Dermis blood vessel endothelial cell (primary cell): ENCODE data around the gene SLC25A21. TPM values are rescaled to one million over a fixed set of nuclear protein-coding genes. Genes with fewer than 3 reads are reported as not detected.
"Not testable (repeated sequence)": the region's sequence is repeated elsewhere in the genome, so short reads cannot be mapped to it uniquely, and the experiment has no call there.

Source experiments
- DNase-seq: peaks from one replicate; pipeline ENCODE4 v3.0.0; 2010
- total RNA-seq: library from RNA; depleted of rRNA; stranded (reverse); fragments of >200 nt; gene quantifications from 2 replicates; pipeline ENCODE4 v1.2.3, GENCODE V29; 2014

SLC25A21 gene
- total RNA-seq, 1 donor from 2014 or later, result 9.7 TPM

DNA sequence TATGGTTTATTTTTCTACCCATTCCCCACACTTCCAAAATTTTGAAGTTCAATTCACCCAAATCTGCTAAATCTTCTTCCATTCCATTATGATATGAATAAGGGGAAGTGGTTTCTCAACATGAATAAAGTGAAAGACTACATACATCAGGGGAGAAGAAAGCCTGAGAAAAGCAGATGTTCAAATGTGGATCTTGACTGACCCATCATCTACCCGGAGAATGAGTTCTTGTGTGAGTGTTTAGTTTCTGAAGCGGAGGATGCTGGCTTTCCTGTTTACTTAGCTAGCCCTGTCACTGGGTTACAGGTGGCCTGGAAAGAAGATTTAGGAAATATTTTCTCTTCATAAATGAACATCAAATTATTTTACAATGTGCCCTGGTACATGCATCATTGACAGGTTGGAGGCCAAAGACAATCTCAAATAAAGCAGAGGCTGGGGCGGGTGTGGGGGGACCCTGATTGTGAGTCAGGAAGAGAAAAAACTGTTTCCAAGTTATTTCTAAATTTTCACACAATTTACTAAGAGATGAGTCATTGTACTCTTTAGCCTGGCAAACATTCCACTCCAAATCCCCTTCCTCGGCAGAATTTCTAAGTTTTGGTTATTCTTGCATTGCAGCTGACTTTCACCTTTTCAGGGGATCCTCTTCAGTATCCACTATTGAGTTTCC lies 135.6 kb downstream of the SLC25A21 start:
- peak; percentile 15 for DNase-seq

DNA sequence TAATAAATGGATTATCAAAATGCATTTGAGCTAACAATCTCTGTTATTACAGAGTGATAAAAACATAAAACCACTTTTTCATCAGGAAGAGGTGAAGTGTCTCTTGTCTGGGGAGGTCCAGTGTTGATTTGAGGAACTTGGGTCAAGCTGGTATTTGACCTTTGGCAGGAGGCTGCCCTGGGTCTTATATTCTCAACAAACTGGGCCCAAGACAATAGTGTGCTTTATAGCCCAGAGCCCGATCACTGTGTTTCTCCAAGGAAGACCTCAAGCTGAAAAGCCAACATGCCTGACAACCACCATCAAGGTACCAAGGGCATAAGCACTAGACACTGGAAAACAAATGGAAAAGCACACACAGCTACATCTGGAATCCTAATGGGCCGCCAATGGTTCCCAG lies 137.0 kb downstream of the SLC25A21 start:
- peak; percentile 21 for DNase-seq

DNA sequence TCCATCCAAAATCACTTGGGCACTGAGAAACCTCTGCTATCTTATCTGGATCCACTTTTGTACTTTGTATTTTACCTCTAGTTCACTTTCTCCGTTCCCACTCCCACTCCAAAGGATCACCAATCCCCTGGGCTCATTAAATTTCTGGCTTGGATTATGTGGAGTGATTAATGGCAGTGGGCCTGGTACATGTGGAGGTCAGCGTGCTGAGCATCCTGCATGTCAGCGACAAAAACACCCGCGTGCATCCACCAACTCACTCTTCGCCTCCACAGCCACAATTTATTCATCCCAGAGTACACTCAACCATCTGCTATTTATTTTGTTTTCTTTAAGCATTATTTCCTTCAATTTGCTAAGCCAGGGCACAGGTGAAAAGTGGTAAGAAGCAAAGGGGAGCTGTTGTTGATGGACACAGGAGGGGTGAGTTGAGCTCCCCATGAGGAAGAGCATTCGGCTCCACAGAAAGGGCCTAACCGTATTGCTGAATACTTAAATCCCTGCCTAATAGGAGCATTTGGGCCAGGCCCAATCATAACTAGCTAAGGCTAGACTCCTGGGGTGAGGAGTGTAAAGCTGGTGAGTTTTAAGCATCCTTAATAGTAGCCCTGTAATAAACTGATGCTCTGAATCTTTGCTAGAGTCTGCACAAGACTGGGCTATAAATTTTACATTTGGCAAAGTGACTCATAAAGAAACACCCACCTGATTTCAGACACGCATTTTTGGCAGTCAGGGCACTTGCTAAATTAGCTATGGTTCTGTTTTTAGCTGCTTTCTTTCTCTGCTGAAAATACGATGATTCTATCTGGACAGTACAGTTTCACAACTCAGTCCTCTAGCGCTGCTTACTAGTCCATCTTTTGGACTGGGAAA lies 137.8 kb downstream of the SLC25A21 start:
- DNase-seq, result no peak

DNA sequence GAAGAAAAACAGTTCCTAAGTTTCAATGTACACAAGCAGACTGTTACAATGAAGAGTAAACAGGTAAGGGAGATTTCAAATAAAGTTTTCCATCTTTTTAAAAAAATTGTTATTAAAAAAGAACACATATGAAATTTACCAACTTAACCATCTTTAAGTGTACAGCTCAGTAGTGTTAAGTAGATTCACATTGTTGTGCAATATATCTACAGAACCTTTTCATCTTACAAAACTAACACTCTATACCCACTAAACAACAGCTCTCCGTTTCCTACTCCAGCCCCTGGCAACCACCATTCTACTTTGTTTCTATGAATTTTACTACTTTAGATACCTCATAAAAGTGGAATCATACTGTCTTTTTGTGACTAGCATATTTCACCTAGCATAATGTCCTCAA lies 139.5 kb downstream of the SLC25A21 start:
- no peak for DNase-seq

DNA sequence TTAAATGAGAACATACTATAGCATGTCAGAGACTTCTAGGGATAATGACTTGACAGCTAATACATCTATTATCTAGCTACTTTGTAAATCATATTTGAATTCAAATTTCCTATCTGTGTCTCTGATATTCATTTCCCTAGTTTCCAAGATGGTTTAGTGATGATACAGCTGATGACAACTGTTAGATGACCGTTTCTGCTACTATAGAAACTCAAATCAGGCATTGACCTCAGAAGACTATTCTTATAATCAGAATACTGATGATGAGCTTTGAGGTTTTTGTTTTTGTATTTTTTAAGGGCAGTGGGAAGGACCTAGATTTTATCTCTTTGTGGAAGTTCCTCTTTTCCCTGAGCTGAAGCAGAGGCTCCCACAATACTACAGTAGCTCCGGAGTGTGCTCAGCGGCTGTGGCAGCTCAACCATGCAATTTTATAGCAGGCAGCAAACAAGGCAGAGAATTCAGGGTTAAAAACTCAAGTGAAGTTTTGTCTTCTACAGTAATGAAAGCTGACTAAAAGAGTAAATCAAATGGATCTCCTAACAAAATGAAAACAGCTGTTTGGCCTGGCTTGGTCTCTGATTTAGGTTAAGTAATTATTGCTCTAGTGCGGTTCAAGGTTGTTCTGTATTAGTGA lies 145.1 kb downstream of the SLC25A21 start:
- DNase-seq, result no peak

DNA sequence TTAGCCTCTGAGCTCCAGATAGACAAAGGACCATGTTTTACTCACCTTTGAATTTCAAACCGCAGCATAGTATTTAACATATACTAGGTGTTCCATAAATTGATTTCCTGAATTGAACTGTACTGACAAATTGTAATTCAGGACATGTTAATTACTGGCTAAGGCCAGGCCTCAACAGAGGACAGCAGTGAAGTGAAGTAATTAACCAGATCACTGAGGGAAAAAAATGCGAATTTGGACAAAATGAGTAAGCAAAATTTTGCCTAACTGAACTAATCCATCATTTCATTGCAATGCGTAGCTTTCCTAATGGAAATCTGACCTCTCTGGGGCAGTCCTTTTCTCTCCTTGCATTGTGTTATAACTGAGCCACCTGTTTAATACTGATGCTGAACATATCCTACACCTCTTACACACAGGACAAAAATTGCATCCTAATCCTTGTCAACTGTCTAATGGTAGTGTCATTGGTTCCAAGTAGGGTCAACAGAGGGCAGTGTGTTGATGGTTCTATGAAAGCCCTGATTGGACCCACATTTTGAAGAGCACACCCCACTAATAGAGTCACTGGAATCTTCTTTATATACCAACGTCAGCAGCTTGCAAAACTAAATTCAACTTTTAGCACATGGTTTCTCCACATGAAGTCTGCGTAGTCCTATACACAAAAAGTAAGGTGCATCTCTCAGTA lies 148.4 kb downstream of the SLC25A21 start:
- no peak for DNase-seq

DNA sequence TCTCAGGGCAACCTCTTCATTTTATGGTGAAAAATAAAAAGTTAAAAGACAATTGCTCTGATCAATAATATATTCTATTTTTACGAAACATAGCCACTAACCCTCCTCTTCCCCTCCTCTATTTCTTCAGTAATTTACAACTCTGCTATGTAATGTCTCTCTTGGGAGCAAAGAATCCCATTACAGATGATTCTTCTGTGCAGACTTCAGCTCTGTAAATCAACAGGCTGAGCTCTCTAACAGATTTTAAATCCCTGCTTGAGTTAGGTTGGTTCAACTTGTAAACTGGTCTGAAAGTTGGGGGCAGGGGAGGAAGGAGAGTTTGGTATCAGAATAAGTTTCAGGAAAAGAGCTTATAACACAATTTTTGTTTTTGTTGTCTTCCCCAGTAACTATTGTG lies 151.0 kb downstream of the SLC25A21 start:
- no peak for DNase-seq

DNA sequence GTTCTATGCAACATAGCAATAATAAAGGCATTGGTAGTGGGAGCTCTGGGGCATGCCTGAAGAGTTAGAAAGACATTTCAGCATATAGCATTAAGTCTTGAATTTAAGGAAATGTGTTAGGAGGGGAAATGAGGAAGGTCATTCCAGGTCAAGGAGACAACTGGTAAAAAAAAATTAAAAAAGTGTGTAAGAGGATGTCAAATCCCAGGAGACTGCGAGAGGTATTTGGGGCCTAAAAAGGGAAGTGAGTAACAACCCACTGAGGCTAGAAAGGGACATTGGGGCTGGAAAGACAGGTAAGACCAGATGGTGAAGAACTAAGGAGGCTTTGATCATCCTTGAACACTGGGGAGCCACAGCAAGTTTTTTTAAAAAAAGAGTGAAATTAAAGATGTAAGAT lies 152.9 kb downstream of the SLC25A21 start:
- DNase-seq, result no peak

DNA sequence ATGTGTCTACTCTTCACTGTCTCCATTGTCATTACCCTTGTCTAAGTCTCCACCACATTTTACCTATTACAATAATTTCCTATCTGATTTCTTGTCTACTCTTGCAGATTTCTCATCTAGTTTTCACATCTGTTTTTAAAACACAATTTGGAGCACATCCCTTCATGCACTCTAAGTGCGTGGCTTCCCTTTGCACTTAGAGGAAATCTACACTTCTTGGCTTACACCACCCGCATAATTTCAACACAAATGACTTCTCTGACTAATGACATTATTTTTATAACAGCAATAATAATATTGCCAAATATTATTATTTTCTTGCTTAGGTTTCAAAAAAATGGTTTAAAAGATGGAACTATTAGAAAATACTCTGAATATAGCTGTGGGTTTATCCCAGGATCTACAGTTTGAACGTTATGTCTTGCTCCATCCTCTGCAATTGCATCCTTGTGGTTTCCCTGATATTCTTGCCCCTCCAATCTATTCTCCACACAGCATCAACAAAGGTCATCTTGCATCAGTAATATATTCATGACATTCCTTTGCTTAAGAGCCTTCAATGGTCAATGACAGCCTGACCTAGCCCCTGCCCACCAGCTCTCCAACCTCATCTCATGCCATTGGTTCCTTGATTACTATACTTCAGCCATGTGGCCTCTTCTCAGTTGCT lies 153.7 kb downstream of the SLC25A21 start:
- DNase-seq, result no peak

DNA sequence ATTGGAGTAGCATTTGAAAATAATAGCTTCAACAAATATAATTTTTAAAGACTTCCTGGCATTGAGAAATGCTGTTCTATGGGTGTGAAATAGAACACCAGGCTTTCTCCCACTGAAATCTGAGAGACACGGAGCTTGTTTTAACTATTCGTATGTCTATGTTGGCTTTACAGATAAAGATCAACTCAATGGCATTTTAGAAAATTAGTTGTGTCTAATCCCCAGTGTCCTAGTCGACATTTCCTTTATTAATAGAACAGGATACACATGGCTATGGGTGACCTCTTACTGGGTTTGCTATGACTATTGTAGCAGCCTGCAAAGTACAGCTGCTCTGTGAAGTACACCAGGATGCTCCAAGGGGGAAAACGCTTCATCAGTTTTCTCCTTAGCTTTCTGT lies 159.3 kb downstream of the SLC25A21 start:
- DNase-seq, result peak; percentile 13

DNA sequence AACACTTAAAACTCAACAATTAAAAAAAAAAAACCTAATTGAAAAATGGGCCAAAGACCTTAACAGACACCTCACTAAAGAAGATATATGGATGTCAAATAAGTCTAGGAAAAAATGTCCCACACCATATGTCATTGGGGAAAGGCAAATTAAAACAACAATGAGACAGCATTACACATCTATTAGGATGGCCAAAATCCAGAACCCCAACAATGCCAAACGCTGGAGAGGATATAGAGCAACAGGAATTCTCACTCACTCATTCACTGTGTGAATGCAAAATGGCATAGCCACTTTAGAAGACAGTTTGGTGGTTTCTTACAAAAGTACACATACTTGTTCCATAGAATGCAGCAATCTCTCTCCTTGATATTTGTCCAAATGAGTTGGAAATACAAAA lies 173.7 kb downstream of the SLC25A21 start:
- no peak for DNase-seq

DNA sequence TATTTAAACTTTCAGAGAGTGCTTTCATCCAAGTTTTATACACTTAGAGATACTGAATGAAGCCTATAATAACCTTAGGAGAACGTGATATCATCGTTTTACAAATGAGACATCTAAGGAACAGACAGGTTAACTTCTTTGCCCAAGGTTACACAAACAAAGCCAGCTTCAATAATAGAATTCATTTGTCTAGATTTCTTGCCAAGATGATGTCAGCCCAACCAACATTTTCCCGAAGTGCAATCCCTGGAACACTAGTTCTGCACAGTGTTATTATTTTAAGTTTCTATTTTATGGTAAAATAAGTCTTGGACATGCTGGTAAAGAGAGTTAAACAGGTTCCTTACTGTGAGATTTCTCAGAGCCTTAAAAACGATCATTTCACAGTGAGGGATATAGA lies 174.6 kb downstream of the SLC25A21 start:
- no peak for DNase-seq

DNA sequence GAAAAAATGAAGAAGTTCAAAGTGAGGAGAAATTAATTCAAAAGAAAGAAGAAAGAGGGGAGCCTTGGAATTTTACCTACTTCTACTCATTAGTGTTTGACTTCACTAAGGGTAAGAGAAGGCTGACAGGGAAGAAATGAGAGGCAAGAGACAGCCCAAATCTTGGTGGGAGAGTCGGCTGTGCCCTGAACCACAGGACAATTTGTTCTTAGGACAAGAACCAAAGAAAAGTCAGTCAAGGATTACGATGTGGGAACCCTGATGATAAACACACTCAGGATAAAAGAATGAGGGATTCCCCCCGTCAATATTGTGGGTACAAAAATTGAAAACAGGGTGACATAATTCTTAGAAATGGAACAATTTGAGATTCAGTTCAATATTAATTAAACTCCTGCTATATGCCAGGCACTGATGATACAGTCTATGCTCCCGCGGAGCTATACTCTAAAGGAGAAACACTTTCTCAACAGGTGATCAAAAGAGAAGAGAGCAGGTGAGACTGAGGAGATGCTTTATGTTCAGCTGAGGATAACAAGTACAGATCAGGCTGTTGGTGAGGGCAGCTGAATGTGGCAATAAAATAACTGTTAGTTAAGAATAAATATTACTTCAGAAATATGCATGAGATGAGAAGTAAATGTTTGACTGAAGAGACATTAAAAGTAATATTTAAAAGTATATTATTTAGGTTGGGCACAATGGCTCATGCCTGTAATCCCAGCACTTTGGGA lies 175.4 kb downstream of the SLC25A21 start:
- DNase-seq, result no peak

DNA sequence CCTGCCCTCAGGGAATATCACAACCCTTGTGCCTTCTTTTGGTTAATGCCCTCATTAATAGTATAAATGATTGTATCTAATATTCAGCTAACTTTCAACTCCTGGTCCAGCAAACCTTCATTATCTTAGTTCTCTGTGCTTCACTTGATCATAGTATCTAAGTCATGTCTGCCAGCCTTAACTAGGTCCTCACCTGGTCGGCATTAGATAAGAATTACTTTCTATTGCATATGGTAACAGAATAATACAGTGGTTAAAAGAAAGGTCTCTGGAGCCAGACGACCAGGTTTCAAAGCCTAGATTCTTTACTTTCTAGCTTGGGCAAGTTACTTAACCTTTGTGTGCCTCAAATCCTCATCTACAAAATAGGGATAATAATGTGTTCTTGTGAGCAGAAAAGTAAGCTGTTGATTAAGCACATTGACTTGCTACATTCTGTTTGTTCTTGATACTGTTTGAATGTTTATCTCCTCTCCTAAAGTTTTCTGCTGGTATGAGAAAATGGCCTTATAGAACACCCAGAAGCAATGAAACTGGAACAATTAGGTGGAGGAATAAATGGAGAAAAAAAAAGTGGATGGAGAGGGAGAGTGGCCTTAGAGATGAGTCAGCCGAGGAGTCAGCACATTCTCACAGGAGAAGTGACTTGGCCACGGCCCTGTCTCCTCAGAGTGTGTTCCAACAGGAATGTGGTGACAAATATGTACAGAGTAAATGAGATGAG lies 176.1 kb downstream of the SLC25A21 start:
- DNase-seq, result no peak

DNA sequence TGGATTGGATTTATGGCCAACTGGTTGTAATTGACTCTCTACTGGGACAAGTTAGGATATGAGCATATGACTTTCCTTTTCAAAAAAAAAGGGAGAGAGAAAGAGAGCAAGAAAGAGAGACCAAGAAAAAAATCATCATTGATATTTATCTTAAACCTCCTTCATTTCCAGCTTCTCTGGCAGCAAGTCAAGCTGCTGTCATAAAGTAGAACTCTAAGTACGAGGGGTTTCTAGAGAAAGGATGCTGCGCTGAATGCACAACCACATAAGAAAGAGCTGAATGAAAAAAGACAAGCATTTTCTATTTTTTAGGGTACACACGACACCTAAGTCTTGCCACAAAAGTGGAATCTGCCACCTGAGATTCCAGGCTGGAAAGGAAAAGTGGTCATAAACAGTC lies 182.6 kb downstream of the SLC25A21 start:
- no peak for DNase-seq

DNA sequence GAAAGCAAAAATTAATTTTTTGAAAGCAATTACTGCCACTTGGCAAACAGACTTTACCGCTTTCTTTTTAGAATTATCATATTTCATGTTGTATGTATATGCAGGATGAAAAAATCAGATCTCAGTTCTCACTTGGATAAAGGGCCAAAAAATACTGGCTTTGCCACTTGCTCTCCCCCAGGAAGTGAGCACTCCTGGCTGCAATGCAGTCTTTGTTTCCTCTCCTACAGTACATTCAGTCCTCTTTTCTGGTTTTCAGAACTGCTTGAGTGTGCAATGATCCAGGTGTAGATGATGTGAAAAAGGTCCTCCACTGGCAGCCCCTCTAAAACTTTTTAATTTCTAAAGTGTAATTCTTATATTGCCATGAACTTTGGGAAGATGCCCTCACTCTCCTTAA lies 183.4 kb downstream of the SLC25A21 start:
- DNase-seq, result no peak

DNA sequence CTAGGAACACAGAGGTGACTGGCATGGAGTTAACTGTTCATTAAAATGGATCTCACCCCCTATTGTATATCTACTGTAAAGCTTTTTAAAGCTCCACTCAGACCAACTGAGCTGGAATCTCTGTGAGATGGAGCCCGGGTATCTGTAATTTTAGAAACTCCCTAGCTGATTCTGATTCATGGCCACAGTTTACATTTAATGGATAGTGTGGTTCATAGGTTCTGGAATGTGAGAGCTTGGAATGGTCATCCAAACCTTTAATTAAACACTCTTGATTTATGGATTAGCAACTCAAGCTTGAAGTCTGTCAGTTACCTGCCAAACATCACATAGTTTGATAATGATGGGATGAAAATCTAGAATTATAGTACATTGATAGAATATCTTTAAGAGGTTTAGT lies 183.8 kb downstream of the SLC25A21 start:
- no peak for DNase-seq

DNA sequence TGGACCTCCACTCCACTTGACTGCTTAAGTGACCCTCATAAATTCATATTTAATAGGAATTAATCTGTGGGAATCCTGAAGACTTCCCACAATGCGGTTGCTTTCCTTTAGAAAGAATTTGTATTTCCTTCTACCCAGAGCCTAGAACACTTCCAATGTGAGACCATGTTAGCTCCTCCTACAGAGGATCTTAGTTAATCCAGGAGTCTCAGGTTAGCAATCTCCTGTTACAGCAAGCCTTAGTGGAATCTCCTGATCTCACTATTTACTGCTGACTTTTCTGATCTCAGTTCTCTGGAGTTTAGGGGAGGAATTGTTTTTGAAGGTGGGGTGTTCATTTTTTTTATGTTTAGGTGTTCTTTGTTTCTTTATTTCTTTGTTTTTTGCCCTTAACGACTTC lies 186.0 kb downstream of the SLC25A21 start:
- DNase-seq, result no peak

DNA sequence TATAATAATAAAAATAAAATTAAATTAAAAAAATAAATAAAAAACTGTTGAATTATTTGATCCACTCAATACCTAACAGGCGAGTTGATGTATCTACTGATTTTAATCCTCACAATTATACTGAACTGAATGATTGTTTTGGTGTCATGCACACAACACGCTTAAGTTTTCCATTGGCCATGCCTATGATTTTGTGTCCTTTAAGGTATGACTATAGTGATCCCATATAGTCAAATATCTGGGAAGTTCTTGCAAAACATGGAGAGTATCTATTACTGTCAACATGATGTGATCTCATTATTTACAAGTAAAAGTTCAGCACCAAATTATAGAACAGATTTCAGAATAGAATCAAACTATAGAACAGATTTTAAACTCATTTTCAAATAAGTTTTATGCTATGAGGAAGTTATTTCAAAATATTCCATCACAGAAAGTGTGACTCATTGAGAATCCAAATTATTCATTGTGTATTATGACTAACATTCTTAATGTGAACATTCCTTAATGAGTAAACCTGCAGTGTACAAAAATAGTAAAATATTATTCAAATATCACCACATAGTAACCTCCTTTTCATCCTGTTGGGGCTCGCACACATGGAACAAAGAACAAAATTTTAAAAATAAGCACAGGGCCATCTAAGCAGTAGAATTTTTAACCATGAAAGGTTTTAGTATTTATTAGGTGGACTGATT lies 190.4 kb downstream of the SLC25A21 start:
- peak; percentile 18 for DNase-seq

DNA sequence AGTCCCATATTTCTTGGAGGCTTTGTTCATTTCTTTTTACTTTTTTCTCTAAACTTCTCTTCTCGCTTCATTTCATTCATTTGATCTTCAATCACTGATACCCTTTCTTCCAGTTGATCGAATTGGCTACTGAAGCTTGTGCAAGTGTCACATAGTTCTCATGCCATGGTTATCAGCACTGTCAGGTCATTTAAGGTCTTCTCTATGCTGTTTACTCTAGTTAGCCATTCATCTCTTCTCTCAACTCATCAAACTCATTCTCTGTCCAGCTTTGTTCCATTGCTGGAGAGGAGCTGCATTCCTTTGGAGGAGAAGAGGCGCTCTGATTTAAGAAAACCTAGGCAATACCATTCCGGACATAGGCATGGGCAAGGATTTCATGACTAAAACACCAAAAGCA lies 192.0 kb downstream of the SLC25A21 start:
- not testable (repeated sequence) for DNase-seq
